GM18858 (cell line): ENCODE measurements around the gene ACSL3.

ENCODE experiments used
- ATAC-seq: cut with Tn5 transposase; IDR thresholded peaks from one replicate; pipeline ENCODE4 v1.9.1; 2021; ENCODE audit not compliant: unreplicated experiment

Gene ACSL3

GRCh38 chr2:222878877-222879603, 18.2 kb downstream of the ACSL3 start:
- ATAC-seq: no peak

GRCh38 chr2:222879604-222879933, 18.7 kb downstream of the ACSL3 start:
- no peak for ATAC-seq

- no peak for ATAC-seq
Measured at GRCh38 chr2:222882484-222882928, 21.7 kb downstream of the ACSL3 start.

- ATAC-seq: no peak
Measured at GRCh38 chr2:222883420-222883819, 22.6 kb downstream of the ACSL3 start.

GRCh38 chr2:222884114-222884771, 23.4 kb downstream of the ACSL3 start:
- ATAC-seq: no peak

- no peak for ATAC-seq
Measured at GRCh38 chr2:222884805-222885424, 24.1 kb downstream of the ACSL3 start.

- no peak for ATAC-seq
Measured at GRCh38 chr2:222887124-222887523, 26.3 kb downstream of the ACSL3 start.

- ATAC-seq: no peak
Measured at GRCh38 chr2:222888716-222889115, 27.9 kb downstream of the ACSL3 start.

- no peak for ATAC-seq
Measured at GRCh38 chr2:222891890-222892289, 31.1 kb downstream of the ACSL3 start.

GRCh38 chr2:222892321-222892720, 31.5 kb downstream of the ACSL3 start:
- no peak for ATAC-seq

GRCh38 chr2:222892761-222893160, 31.9 kb downstream of the ACSL3 start:
- ATAC-seq: no peak

GRCh38 chr2:222893716-222894115, 32.9 kb downstream of the ACSL3 start:
- ATAC-seq: no peak

GRCh38 chr2:222895144-222895543, 34.3 kb downstream of the ACSL3 start:
- ATAC-seq: no peak

- ATAC-seq: no peak
Measured at GRCh38 chr2:222897898-222898297, 37.1 kb downstream of the ACSL3 start.

- no peak for ATAC-seq
Measured at GRCh38 chr2:222899413-222900181, 38.8 kb downstream of the ACSL3 start.

- no peak for ATAC-seq
Measured at GRCh38 chr2:222900354-222900753, 39.5 kb downstream of the ACSL3 start.

GRCh38 chr2:222902660-222903059, 41.8 kb downstream of the ACSL3 start:
- ATAC-seq: no peak

GRCh38 chr2:222903234-222904220, 42.7 kb downstream of the ACSL3 start:
- ATAC-seq: peak; percentile 77

- no peak for ATAC-seq
Measured at GRCh38 chr2:222904557-222905258, 43.9 kb downstream of the ACSL3 start.

- ATAC-seq: no peak
Measured at GRCh38 chr2:222907048-222907447, 46.2 kb downstream of the ACSL3 start.
